Endodermal cell (in vitro differentiated cells): ENCODE results near the gene TSPAN9. TPM values are rescaled to one million over a fixed set of nuclear protein-coding genes. Genes with fewer than 3 reads are reported as not detected.

Source experiments
- DNase-seq: peaks from one replicate; pipeline ENCODE4 v3.0.0-alpha.2; 2017
- H3K27ac ChIP-seq: 2 replicates; pipeline ENCODE4 v1.5.1; 2013; ENCODE audit warnings: mild to moderate bottlenecking, low read depth, low read length, moderate library complexity
- H3K27me3 ChIP-seq: 2 replicates; pipeline ENCODE4 v1.6.1; 2013; ENCODE audit warnings: mild to moderate bottlenecking, low read length, moderate library complexity; ENCODE audit not compliant: insufficient read depth, control insufficient read depth, poor library complexity, severe bottlenecking
- H3K36me3 ChIP-seq: 2 replicates; pipeline ENCODE4 v1.7.0; 2013; ENCODE audit warnings: mild to moderate bottlenecking, low read length, moderate library complexity; ENCODE audit not compliant: control insufficient read depth, insufficient read depth
- H3K4me1 ChIP-seq: one replicate; pipeline ENCODE4 v1.7.0; 2013; ENCODE audit warnings: low read length; ENCODE audit not compliant: control insufficient read depth, insufficient read depth
- H3K4me3 ChIP-seq: 2 replicates; pipeline ENCODE4 v1.5.1; 2013; ENCODE audit warnings: mild to moderate bottlenecking, low read length, moderate library complexity
- H3K9ac ChIP-seq: 2 replicates; pipeline ENCODE4 v1.6.1; 2013; ENCODE audit warnings: mild to moderate bottlenecking, low read length, moderate library complexity; ENCODE audit not compliant: poor library complexity, severe bottlenecking; ENCODE audit errors: extremely low read depth
- H3K9me3 ChIP-seq: 2 replicates; pipeline ENCODE4 v1.6.1; 2013; ENCODE audit warnings: mild to moderate bottlenecking, low read length, moderate library complexity; ENCODE audit not compliant: control insufficient read depth
- H3K27ac Mint-ChIP-seq: 2 replicates; pipeline ENCODE4 v1.8.0; 2020; ENCODE audit warnings: mixed read lengths
- H3K27me3 Mint-ChIP-seq: 2 replicates; pipeline ENCODE4 v1.8.0; 2021; ENCODE audit warnings: mild to moderate bottlenecking, mixed read lengths; ENCODE audit not compliant: insufficient read depth
- H3K36me3 Mint-ChIP-seq: 2 replicates; pipeline ENCODE4 v1.8.0; 2020; ENCODE audit warnings: low read depth, mixed read lengths
- H3K4me1 Mint-ChIP-seq: 2 replicates; pipeline ENCODE4 v1.8.0; 2020; ENCODE audit warnings: mixed read lengths
- H3K4me3 Mint-ChIP-seq: 2 replicates; pipeline ENCODE4 v1.8.0; 2020; ENCODE audit warnings: mild to moderate bottlenecking, moderate library complexity, mixed read lengths
- H3K9me3 Mint-ChIP-seq: 2 replicates; pipeline ENCODE4 v1.8.0; 2020; ENCODE audit warnings: mild to moderate bottlenecking, mixed read lengths
- CTCF ChIP-seq: fragments of 200-600 bp; sonication (generic); conservative IDR thresholded peaks from 2 replicates; pipeline ENCODE4 v1.5.0; 2021; ENCODE audit warnings: antibody characterized with exemption, mild to moderate bottlenecking
- WGBS, 2 experiments: methylation state at CpG; one replicate each; pipeline versions ENCODE4 v1.1.5 to v1.1.7; 2013; ENCODE audit warnings: missing lambda C conversion rate in 2 of 2, mixed read lengths in 1 of 2; ENCODE audit not compliant: insufficient coverage in 1 of 2, insufficient read length in 1 of 2; 5-methylcytosine and 5-hydroxymethylcytosine counted together
- total RNA-seq, 2 donors: library from RNA; stranded (reverse); fragmentation: NEBNext Ultra II Directional in 1 of 2; extraction: Animal tissue kit (Norgen Biotek cat#: 25700) in 1 of 2; gene quantifications; 2 replicates in 1 of 2; 3 replicates in 1 of 2; pipeline ENCODE4 v1.2.1, GENCODE V29; 2021

Gene TSPAN9
- total RNA-seq, 2 donors from 2014 or later: 31.9 to 80.8 TPM

- no peaks in the 10 kb centered on the region for H3K27me3 Mint-ChIP-seq
- TF ChIP-seq CTCF: no peak
- no peak overlapping the region for H3K4me3 Mint-ChIP-seq
- no peaks in the 10 kb centered on the region for H3K36me3 ChIP-seq
- H3K36me3 Mint-ChIP-seq: no peaks in the 10 kb centered on the region
- H3K9ac ChIP-seq: no peak overlapping the region
- no peak overlapping the region for H3K4me3 ChIP-seq
- H3K27me3 ChIP-seq: no peaks in the 10 kb centered on the region
- H3K4me1 Mint-ChIP-seq: peaks cover 35% of the 10 kb centered on the region
- H3K9me3 Mint-ChIP-seq: no peaks in the 10 kb centered on the region
- no peak for DNase-seq
- H3K27ac ChIP-seq: no peak overlapping the region
- no peak overlapping the region for H3K27ac Mint-ChIP-seq
- H3K9me3 ChIP-seq: no peaks in the 10 kb centered on the region
- WGBS, 2 experiments: 94 to 95% methylated on average over 9 to 10 of the region's 10 CpGs
- peaks cover 2% of the 10 kb centered on the region for H3K4me1 ChIP-seq
Observed at GRCh38 chr12:3192221-3192620, 115.0 kb downstream of the TSPAN9 start.

GRCh38 chr12:3193131-3193530 lies 116.0 kb downstream of the TSPAN9 start:
- Histone ChIP-seq H3K27me3 (no peaks in the 10 kb centered on the region), H3K4me3 (no peak overlapping the region), H3K9ac (no peak overlapping the region), H3K4me1 (peaks cover 2% of the 10 kb centered on the region), H3K36me3 (no peaks in the 10 kb centered on the region), H3K27ac (no peak overlapping the region), H3K9me3 (no peaks in the 10 kb centered on the region)
- H3K27ac Mint-ChIP-seq: no peak overlapping the region
- no peaks in the 10 kb centered on the region for H3K36me3 Mint-ChIP-seq
- H3K4me1 Mint-ChIP-seq: peaks cover 33% of the 10 kb centered on the region
- no peaks in the 10 kb centered on the region for H3K9me3 Mint-ChIP-seq
- TF ChIP-seq CTCF: no peak
- 95% methylated on average over 7 of the region's 7 CpGs for WGBS, 2 experiments
- DNase-seq: no peak
- no peak overlapping the region for H3K4me3 Mint-ChIP-seq
- no peaks in the 10 kb centered on the region for H3K27me3 Mint-ChIP-seq

- peaks cover 33% of the 10 kb centered on the region for H3K4me1 Mint-ChIP-seq
- H3K4me1 ChIP-seq: peaks cover 2% of the 10 kb centered on the region
- H3K27ac Mint-ChIP-seq: no peak overlapping the region
- no peak overlapping the region for H3K4me3 Mint-ChIP-seq
- no peak for TF ChIP-seq CTCF
- no peaks in the 10 kb centered on the region for H3K9me3 ChIP-seq
- no peak for DNase-seq
- peaks cover under 1% of the 10 kb centered on the region for H3K27me3 Mint-ChIP-seq
- WGBS, 2 experiments: 93% methylated on average over 3 to 5 of the region's 5 CpGs
- no peak overlapping the region for H3K27ac ChIP-seq
- peaks cover under 1% of the 10 kb centered on the region for H3K36me3 Mint-ChIP-seq
- no peak overlapping the region for H3K9ac ChIP-seq
- H3K27me3 ChIP-seq: peaks cover 2% of the 10 kb centered on the region
- H3K36me3 ChIP-seq: no peaks in the 10 kb centered on the region
- H3K9me3 Mint-ChIP-seq: no peaks in the 10 kb centered on the region
- no peak overlapping the region for H3K4me3 ChIP-seq
Observed at GRCh38 chr12:3193755-3194154, 116.6 kb downstream of the TSPAN9 start.
